ENCODE results near the gene FAM168A. TPM values are rescaled to one million over a fixed set of nuclear protein-coding genes. Genes with fewer than 3 reads are reported as not detected.
A peak's percentile ranks its signal among the peaks of the same experiment; 100 is the strongest.
"Not testable (repeated sequence)": the region's sequence is repeated elsewhere in the genome, so short reads cannot be mapped to it uniquely, and the experiment has no call there.

Gene FAM168A
- total RNA-seq, 1 donor from 2014 or later, result 19.3 TPM

DNA sequence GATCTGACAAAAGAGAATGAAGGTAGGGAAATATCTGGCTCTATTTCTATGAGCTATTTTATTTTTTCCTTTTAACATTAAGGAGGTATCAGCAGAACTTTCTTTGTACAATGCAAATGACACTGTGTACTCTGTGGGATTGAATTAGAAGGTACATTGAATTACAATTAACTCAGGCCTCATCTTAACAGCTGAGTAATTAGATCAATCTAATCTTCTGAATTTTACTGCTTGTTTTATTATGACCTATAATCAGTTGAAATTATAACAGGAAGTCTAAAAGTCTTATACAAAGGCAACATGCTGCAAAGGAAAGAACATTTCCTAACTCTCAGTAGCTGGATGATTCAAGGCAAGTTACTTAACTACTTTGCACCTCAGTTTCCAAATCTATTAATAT, 151.9 kb downstream of the FAM168A start:
- Mint-ChIP-seq H3K36me3 (peaks cover 4% of the 10 kb centered on the region), H3K27ac (no peak overlapping the region), H3K27me3 (ENCODE audit: insufficient read depth, low read depth) (peaks cover 2% of the 10 kb centered on the region), H3K4me1 (peaks cover 3% of the 10 kb centered on the region), H3K4me3 (no peak overlapping the region), H3K9me3 (no peaks in the 10 kb centered on the region)
- Histone ChIP-seq H3K79me2 (ENCODE audit: low read depth) (peaks cover 5% of the 10 kb centered on the region), H3K4me2 (no peak overlapping the region), H3K9me3 (ENCODE audit: low read depth) (no peaks in the 10 kb centered on the region), H3F3A (ENCODE audit: low read depth) (no peaks in the 10 kb centered on the region), H3K27ac (no peak overlapping the region), H3K9ac (no peak overlapping the region), H3K4me1 (peaks cover 23% of the 10 kb centered on the region), H4K20me1 (ENCODE audit: low read depth) (no peaks in the 10 kb centered on the region), H2AFZ (replicated peaks) (no peak overlapping the region), H3K4me3 (no peak overlapping the region), H3K27me3 (no peaks in the 10 kb centered on the region), H3K36me3 (no peaks in the 10 kb centered on the region)
- no peak for DNase-seq (ENCODE audit: low spot score)
- TF ChIP-seq EZH2phosphoT487 (IDR thresholded peaks at IDR 0.05) (no peak), EZH2 (IDR thresholded peaks at IDR 0.05) (no peak)
- TF ChIP-seq, protein P1, sequence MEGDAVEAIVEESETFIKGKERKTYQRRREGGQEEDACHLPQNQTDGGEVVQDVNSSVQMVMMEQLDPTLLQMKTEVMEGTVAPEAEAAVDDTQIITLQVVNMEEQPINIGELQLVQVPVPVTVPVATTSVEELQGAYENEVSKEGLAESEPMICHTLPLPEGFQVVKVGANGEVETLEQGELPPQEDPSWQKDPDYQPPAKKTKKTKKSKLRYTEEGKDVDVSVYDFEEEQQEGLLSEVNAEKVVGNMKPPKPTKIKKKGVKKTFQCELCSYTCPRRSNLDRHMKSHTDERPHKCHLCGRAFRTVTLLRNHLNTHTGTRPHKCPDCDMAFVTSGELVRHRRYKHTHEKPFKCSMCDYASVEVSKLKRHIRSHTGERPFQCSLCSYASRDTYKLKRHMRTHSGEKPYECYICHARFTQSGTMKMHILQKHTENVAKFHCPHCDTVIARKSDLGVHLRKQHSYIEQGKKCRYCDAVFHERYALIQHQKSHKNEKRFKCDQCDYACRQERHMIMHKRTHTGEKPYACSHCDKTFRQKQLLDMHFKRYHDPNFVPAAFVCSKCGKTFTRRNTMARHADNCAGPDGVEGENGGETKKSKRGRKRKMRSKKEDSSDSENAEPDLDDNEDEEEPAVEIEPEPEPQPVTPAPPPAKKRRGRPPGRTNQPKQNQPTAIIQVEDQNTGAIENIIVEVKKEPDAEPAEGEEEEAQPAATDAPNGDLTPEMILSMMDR (IDR thresholded peaks at IDR 0.05), result no peak

DNA sequence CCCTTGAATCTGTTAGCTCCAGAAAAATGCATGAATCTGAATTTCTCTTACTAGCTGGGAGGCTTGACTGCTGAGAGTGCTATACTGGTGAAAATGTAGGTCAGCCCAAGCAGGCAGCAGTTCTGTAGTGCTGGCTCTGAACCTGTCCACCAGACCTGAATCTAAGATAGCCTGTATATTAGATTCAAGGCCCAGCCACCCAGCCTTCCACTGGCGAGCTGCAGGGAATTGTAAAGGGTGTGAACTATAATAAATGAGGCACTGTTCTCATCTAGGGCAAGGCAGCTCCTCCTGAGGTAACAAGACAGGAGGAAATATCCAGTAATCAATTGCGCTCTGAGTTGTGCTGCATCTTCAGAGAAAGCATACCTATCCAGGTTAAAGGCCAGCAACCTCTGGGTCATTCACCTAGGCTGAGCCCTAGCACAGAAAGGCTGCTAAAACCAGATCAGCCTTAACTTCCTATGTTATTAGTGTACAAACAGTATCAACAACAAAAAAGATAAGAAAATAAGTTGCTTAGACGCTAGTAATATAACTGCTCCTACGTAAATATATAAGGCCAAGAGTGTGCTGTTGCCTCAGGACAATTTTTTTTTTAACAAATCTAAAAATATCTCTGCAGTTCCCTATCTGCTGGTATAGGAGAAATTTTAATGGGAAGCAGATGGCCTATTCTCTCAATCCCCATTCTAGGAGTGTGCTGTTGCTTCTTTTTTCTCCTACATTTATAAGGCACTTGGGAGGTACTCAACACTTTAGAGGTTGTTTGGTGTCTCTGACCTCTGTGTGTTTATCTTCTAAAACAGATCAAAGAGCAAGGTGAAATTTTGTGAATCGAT, 158.7 kb downstream of the FAM168A start:
- Histone ChIP-seq H3K4me2 (peak overlapping the region; percentile 45), H3K27me3 (no peaks in the 10 kb centered on the region), H3K9me3 (ENCODE audit: low read depth) (no peaks in the 10 kb centered on the region), H2AFZ (replicated peaks) (no peak overlapping the region), H3K36me3 (no peaks in the 10 kb centered on the region), H3K79me2 (ENCODE audit: low read depth) (peaks cover 7% of the 10 kb centered on the region), H3K4me3 (no peak overlapping the region), H4K20me1 (ENCODE audit: low read depth) (peaks cover 6% of the 10 kb centered on the region), H3F3A (ENCODE audit: low read depth) (peaks cover 43% of the 10 kb centered on the region), H3K9ac (no peak overlapping the region), H3K4me1 (peaks cover 43% of the 10 kb centered on the region), H3K27ac (peak overlapping the region; percentile 52)
- Mint-ChIP-seq H3K4me3 (no peak overlapping the region), H3K9me3 (no peaks in the 10 kb centered on the region), H3K36me3 (peaks cover 4% of the 10 kb centered on the region), H3K27ac (no peak overlapping the region), H3K27me3 (ENCODE audit: insufficient read depth, low read depth) (no peaks in the 10 kb centered on the region), H3K4me1 (peaks cover 43% of the 10 kb centered on the region)
- TF ChIP-seq EZH2 (IDR thresholded peaks at IDR 0.05), result no peak
- DNase-seq (ENCODE audit: low spot score), result no peak

DNA sequence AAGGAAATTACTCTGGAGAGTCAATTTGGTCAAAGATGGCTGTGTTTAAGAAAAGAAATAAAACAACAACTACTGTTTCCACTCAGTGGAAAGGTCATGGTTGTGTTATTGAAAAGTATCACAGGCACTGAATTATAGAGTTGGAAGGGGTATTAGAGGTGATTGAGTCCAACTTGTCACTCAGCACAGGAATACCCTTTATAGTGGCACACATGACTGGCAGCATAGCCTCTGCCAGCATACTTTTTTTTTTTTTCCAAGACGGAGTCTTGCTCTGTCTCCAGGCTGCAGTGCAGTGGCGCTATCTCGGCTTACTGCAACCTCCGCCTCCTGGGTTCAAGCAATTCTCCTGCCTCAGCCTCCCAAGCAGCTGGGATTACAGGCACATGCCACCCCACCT, 161.1 kb downstream of the FAM168A start:
- not testable (repeated sequence) for H3K9me3 ChIP-seq (ENCODE audit: low read depth); H3K27me3 Mint-ChIP-seq (ENCODE audit: insufficient read depth, low read depth)
- peak overlapping the region; percentile 20 for H3K27ac ChIP-seq

DNA sequence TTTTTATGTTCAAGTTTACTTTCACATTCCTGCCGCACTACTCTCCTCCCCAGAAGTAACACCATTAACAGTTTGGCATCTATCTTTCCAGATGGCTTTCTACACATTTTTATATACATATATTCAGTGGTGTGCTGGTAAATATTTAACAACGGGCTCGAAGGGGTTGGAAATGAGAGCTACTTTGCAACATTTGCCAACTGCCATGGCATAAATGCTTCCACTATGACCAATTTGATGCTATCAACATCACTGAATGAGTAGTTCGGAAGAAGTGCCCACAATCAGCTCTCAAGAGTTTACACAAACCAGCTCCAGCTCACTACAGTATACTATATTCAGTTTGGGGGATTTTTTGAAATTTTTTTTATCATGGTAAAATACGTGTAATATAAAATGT, 166.5 kb downstream of the FAM168A start:
- no peak overlapping the region for H3K4me3 ChIP-seq
- no peaks in the 10 kb centered on the region for H3K36me3 ChIP-seq
- no peak overlapping the region for H3K4me2 ChIP-seq
- TF ChIP-seq EZH2phosphoT487 (IDR thresholded peaks at IDR 0.05) (no peak), EZH2 (IDR thresholded peaks at IDR 0.05) (no peak)
- TF ChIP-seq, protein P1 (IDR thresholded peaks at IDR 0.05), result no peak
- H3F3A ChIP-seq (ENCODE audit: low read depth), result peaks cover 24% of the 10 kb centered on the region
- no peak overlapping the region for H3K9ac ChIP-seq
- Mint-ChIP-seq H3K27me3 (ENCODE audit: insufficient read depth, low read depth) (peaks cover 4% of the 10 kb centered on the region), H3K4me3 (no peak overlapping the region), H3K27ac (no peak overlapping the region), H3K4me1 (peaks cover 24% of the 10 kb centered on the region), H3K9me3 (no peaks in the 10 kb centered on the region), H3K36me3 (peaks cover 7% of the 10 kb centered on the region)
- peaks cover 4% of the 10 kb centered on the region for H3K79me2 ChIP-seq (ENCODE audit: low read depth)
- no peak for DNase-seq (ENCODE audit: low spot score)
- peaks cover 7% of the 10 kb centered on the region for H4K20me1 ChIP-seq (ENCODE audit: low read depth)
- H3K27ac ChIP-seq, result no peak overlapping the region
- no peaks in the 10 kb centered on the region for H3K9me3 ChIP-seq (ENCODE audit: low read depth)
- peaks cover 34% of the 10 kb centered on the region for H3K4me1 ChIP-seq
- H2AFZ ChIP-seq (replicated peaks), result no peak overlapping the region
- no peaks in the 10 kb centered on the region for H3K27me3 ChIP-seq

More for the DNA sequence above, 161.1 kb downstream of the FAM168A start:
- not testable (repeated sequence) for H3K4me3 Mint-ChIP-seq; H3K27me3 ChIP-seq; H3K9me3 Mint-ChIP-seq; H3K36me3 Mint-ChIP-seq; H3K9ac ChIP-seq; H4K20me1 ChIP-seq (ENCODE audit: low read depth); H3K36me3 ChIP-seq; H3K27ac Mint-ChIP-seq; DNase-seq (ENCODE audit: low spot score); H2AFZ ChIP-seq (replicated peaks); H3K4me3 ChIP-seq
- Histone ChIP-seq H3K79me2 (ENCODE audit: low read depth) (peaks cover 11% of the 10 kb centered on the region), H3F3A (ENCODE audit: low read depth) (peaks cover 45% of the 10 kb centered on the region), H3K4me1 (peaks cover 45% of the 10 kb centered on the region), H3K4me2 (peak overlapping the region; percentile 45)
- H3K4me1 Mint-ChIP-seq, result peaks cover 43% of the 10 kb centered on the region
